Activated T-cell treated with anti-CD3 and anti-CD28 coated beads, Interleukin-2, amount 50 U/mL, for 4 hours (primary cell): ENCODE results near the gene BSPRY. TPM values are rescaled to one million over a fixed set of nuclear protein-coding genes. Genes with fewer than 3 reads are reported as not detected.
"Not testable (repeated sequence)": the region's sequence is repeated elsewhere in the genome, so short reads cannot be mapped to it uniquely, and the experiment has no call there.

Source experiments
- ATAC-seq, 2 donors: fragments of 200-7000 bp; cut with Tn5 transposase; one replicate each; pipeline ENCODE4 v1.10.0; 2021
- DNase-seq: peaks from one replicate; pipeline ENCODE4 v3.0.0-alpha.2; 2020
- H3K27me3 Mint-ChIP-seq: one replicate; pipeline ENCODE4 v1.8.0; 2021; ENCODE audit warnings: low read depth, mixed read lengths
- H3K36me3 Mint-ChIP-seq: one replicate; pipeline ENCODE4 v1.8.0; 2022; ENCODE audit warnings: mixed read lengths; ENCODE audit not compliant: insufficient read depth
- H3K4me1 Mint-ChIP-seq: one replicate; pipeline ENCODE4 v1.8.0; 2021; ENCODE audit warnings: low read depth, mixed read lengths
- H3K4me3 Mint-ChIP-seq: one replicate; pipeline ENCODE4 v1.8.0; 2021; ENCODE audit warnings: mild to moderate bottlenecking, moderate library complexity, mixed read lengths
- H3K9me3 Mint-ChIP-seq: one replicate; pipeline ENCODE4 v1.8.0; 2021; ENCODE audit warnings: mixed read lengths
- total RNA-seq, 3 donors: library from RNA; stranded (reverse); gene quantifications; one replicate each; pipeline ENCODE4 v1.2.1, GENCODE V29; 2021

Gene BSPRY
- total RNA-seq, 3 donors from 2014 or later = 0.60 to 1.8 (median 0.87) TPM

DNA sequence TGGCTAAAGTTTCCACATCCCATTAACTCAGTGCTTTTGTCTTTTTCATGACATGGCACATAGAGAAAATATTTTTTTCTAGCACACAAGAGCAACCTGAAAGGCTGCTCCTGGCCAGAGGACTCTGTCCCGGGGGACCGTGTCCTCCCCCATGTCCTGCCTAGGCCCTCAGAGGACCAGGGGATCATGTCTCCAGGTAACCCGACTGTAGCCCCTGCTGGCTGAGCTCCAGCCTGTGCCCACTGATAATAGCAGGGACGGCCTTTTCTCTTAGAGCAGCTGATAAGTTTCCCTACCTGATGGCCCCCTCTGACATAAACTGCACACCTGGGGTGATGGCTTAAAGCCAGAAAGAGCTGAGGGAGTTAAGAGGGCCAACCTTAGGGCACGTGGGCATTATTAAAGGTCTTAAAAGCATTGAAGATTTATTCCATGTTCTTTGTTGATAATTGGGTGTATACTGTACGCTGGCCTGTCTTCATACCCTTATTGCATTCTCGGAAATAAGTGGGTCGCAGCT lies 21.5 kb downstream of the BSPRY start:
- DNase-seq (no peak), ATAC-seq (no peak)
- H3K9me3 Mint-ChIP-seq = no peaks in the 10 kb centered on the region
- peaks cover 8% of the 10 kb centered on the region for H3K4me1 Mint-ChIP-seq
- H3K36me3 Mint-ChIP-seq = peaks cover 4% of the 10 kb centered on the region
- H3K27me3 Mint-ChIP-seq = peaks cover 9% of the 10 kb centered on the region
- no peak overlapping the region for H3K4me3 Mint-ChIP-seq

DNA sequence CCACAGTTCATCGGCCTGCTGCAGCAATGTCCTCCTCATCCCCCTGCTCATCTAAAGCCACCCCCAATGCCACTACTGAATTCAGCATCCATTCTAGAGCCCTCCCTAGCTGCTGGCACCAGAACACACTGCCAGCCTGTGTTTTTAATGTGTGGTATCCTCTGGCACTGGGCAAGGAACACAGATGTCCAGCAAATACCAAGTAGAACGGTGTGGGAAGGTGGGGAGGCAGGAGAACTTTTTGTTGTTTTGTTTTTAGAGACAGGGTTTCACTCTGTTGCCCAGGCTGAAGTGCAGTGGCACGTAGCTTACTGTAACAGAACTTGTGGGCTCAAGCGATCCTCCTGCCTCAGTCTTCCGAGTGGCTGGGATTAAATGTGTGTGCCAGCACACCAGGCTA lies 22.7 kb downstream of the BSPRY start:
- peaks cover 9% of the 10 kb centered on the region for H3K27me3 Mint-ChIP-seq
- H3K4me3 Mint-ChIP-seq = no peak overlapping the region
- H3K4me1 Mint-ChIP-seq = peaks cover 8% of the 10 kb centered on the region
- ATAC-seq = no peak
- no peak for DNase-seq
- H3K9me3 Mint-ChIP-seq = no peaks in the 10 kb centered on the region
- H3K36me3 Mint-ChIP-seq = peaks cover 4% of the 10 kb centered on the region

DNA sequence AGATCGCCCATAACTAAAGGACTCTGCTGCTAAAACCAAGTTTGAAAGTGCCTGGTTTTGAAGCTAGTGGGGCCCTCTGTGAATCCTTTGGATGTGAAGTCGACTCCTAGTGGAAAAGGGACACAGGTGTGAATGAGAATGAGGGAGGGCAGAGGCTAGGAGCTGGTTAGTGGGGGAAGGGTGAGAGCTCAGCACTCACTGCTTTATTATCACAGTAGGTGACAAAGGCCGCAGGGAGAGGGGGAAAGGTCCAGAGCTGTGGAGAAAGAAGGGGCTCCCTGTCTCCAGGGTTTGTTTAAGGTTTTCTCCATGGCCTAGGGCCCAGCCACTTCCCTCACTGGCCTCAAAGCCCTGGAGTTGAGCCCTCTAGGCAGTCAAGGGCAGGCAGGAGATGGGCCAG lies 23.9 kb downstream of the BSPRY start:
- ATAC-seq (no peak), DNase-seq (no peak)
- H3K27me3 Mint-ChIP-seq = peaks cover 9% of the 10 kb centered on the region

DNA sequence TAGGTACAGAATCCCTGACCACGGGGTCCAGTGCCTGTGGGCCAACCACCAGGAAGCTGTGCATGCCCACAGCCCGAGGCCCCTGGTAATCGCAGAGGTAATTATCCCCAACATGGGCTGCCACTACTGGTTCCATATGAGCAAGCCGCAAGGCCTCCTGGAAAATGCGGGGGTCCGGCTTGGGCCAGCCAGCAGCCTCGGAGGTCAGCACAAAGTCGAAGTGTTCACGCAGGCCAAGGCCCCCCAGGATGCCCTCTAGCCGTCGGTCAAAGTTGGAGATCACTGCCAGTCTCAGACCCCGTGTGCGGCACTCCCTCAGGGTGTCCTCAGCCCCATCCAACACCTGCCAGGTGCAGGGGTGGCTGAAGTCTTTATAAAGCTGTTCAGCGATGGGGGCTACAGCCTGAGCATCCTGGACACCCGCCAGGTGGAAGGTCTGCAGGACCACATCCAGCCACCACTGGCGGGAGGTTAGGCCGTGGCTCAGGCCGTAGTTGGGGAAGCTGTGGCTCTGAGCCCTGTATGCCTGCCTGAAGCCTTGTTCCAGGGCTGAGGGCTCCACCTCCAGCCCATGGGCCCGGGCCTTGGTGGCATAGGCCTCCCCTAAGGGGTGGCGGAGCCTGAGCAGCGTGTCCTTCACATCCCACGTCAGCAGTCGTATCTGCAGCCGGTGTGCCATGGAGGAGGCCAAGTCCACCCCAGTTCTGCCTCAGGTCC lies 24.5 kb downstream of the BSPRY start:
- Mint-ChIP-seq H3K9me3 (no peaks in the 10 kb centered on the region), H3K27me3 (peaks cover 9% of the 10 kb centered on the region), H3K36me3 (peaks cover 4% of the 10 kb centered on the region), H3K4me1 (peaks cover 8% of the 10 kb centered on the region), H3K4me3 (no peak overlapping the region)
- no peak for DNase-seq
- ATAC-seq = no peak

More for the DNA sequence above, 23.9 kb downstream of the BSPRY start:
- peaks cover 8% of the 10 kb centered on the region for H3K4me1 Mint-ChIP-seq
- H3K9me3 Mint-ChIP-seq = no peaks in the 10 kb centered on the region
- H3K4me3 Mint-ChIP-seq = no peak overlapping the region
- peaks cover 4% of the 10 kb centered on the region for H3K36me3 Mint-ChIP-seq

DNA sequence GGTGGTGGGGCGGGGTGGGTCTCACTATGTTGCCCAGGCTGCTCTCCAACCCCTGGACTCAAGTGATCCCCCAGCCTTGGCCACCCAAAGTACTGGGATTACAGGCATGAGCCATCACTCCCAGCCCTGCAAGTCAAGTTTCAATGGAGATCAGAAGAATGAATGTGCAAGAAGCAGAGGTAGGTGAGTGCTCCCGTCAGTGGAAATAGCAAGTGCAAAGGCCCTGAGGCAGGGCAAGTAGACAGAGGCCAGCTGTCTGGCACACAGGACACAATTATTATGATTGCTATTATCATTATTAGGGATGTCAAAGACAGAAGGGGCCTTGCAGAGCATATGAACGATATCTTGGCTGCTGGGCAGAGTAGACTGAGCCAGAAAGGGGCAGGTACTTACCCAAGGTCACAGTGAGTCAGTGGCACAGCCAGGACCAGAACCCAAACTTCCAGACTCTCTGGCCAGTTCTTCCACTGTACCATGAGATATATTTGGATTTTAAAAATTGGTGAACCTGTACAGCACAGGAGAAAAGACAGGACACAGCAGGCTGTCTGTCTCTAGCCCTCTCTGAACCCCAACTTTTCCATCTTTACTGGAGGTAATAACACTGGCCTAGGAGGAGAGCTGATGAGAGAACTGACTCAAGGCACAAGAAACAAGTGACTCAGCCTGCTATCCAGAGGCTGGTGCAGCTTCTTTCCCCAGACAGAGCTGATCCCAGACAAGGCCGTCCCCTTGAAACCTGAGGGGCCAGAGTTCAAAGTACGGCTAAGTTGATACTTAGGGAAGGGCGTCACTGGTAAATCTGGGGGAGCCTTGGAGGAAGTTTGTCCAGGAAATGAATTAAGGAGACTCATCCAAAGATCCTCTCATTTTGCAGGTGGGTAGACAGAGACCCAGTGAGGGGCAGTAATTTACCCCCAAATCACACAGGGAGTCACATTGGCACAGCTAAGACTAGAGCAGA lies 26.0 kb downstream of the BSPRY start:
- Mint-ChIP-seq H3K9me3 (no peaks in the 10 kb centered on the region), H3K27me3 (peaks cover 9% of the 10 kb centered on the region), H3K36me3 (peaks cover 4% of the 10 kb centered on the region), H3K4me3 (peak overlapping the region; percentile 79), H3K4me1 (peaks cover 8% of the 10 kb centered on the region)
- no peak for DNase-seq
- ATAC-seq = no peak

DNA sequence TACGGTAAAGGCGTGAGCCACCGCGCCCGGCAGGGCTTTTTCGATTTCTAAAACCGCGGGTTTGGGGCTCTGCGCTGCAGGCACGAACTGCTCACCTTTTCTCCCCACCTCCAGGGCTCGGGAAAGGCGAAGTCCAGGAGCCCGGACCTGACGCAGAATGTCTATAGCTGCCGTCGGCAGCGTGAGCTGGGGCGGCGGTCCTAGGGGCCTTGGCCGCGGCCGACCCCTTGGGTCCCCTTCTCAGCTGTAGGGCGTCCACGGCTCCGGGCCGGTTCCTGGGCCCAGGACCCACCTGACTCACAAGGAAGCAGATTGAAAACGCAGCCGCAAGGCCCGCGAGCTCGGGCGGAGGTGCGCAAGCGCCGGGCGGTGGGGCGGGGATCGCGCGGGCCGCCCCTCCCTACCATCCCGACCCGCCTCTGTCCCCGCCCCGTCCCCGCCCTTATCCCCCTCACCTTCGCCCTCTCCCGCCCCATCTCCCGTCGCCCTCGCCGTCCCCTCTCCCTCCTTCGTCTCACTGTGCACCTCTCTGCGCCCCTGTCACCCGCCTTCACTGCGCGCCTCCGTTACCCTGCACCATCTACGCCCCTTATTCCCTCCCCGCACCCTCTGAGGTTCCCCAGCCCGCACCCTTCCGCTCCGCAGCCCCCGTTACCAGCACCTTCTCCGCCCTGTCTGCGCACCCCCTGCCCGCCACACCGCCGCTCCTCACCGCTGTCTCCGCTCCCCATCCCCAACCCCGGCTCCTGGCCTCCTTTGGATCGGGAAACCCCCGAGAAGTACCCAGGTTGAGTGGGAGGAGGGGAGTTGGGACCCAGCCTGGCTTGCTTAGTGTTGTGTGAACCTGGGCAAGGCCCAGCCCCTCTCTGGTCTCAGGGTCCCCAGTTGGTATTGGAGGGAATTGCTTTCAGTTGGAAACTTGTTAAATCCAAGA lies 27.6 kb downstream of the BSPRY start, which contains the start of gene HDHD3:
TSS of gene HDHD3 (minus strand) at position 353 of the 934 bp plus-strand sequence. CDS start 2,632 bp downstream, outside the sequence.
- peaks cover 9% of the 10 kb centered on the region for H3K27me3 Mint-ChIP-seq
- H3K4me1 Mint-ChIP-seq = peaks cover 11% of the 10 kb centered on the region
- peak within 1 kb of the TSS; percentile 79 for H3K4me3 Mint-ChIP-seq
- peak; percentile 81 for DNase-seq
- H3K36me3 Mint-ChIP-seq = peaks cover 4% of the 10 kb centered on the region
- ATAC-seq = peak; percentile 89 to 93
- H3K9me3 Mint-ChIP-seq = no peaks in the 10 kb centered on the region

DNA sequence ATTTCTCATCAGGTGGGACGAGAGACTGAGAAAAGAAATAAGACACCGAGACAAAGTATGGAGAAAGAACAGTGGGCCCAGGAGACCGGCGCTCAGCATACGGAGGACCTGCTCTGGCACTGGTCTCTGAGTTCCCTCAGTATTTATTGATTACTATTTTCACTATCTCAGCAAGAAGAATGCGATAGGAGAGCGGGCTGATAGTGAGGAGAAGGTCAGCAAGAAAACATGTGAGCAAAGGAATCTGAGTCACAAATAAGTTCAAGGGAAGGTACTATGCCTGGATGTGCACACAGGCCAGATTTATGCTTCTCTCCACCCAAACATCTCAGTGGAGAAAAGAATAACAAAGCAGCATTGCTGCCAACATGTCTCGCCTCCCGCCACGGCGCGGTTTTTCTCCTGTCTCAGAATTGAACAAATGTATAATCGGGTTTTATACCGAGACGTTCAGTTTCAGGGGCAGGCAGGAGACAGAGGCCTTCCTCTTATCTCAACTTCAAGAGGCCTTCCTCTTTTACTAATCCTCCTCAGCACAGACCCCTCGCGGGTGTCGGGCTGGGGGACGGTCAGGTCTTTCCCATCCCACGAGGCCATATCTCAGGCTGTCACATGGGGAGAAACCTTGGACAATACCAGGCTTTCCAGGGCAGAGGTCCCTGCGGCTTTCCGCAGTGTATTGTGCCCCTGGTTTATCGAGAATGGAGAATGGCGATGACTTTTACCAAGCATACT lies 29.9 kb downstream of the BSPRY start:
- H3K27me3 Mint-ChIP-seq, H3K9me3 Mint-ChIP-seq, ATAC-seq, H3K36me3 Mint-ChIP-seq, H3K4me3 Mint-ChIP-seq, DNase-seq: not testable (repeated sequence)
- peaks cover 11% of the 10 kb centered on the region for H3K4me1 Mint-ChIP-seq

DNA sequence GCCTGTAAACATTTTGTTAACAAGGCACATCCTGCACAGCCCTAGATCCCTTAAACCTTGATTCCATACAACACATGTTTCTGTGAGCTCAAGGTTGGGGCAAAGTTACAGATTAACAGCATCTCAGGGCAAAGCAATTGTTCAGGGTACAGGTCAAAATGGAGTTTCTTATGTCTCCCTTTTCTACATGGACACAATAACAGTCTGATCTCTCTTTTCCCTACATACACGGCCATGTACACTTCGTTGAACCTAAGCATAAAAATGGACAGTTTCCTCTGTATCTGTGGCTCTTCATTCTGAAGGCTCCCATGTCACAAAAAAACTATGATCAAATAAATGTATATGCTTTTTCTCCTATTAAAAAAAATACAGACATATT lies 30.5 kb downstream of the BSPRY start:
- not testable (repeated sequence) for DNase-seq, H3K36me3 Mint-ChIP-seq, H3K27me3 Mint-ChIP-seq, H3K9me3 Mint-ChIP-seq, ATAC-seq, H3K4me3 Mint-ChIP-seq
- H3K4me1 Mint-ChIP-seq = peaks cover 11% of the 10 kb centered on the region

DNA sequence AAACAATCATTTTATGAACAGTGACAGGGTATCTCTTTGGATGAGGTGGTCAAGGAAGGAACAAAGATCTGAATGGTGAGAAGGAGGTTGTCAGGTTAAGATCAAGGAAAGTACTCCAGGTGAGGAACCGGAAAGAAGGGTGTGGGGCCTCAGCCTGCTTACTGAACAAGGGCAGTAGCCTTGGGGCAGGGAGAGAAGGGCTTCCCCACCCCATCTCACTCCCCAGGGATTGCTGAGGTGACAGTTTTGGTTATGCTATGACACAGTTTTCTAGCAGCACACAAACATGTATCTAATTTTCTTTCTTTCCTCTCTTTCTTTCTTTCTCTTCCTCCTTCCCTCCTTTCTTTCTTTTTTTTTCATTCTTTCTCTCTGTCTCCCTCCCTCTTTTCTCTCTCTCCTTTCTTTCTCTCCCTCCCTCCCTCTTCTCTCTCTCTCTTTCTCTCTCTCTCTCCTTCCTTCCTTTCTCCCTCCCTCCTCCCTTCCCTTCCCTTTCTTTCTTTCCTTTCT lies 31.6 kb downstream of the BSPRY start:
- H3K36me3 Mint-ChIP-seq = no peaks in the 10 kb centered on the region

DNA sequence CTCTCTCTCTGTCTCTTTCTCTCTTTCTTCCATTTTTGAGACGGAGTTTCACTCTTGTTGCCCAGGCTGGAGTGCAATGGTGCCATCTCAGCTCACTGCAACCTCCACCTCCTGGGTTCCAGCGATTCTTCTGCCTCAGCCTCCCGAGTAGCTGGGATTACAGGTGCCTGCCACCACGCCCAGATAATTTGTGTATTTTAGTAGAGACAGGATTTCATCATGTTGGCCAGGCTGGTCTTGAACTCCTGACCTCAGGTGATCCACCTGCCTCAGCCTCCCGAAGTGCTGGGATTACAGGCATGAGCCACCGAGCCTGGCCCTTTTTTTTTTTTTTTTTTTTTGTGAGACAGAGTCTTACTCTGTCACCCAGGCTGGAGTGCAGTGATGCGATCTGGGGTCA lies 32.1 kb downstream of the BSPRY start:
- not testable (repeated sequence) for H3K9me3 Mint-ChIP-seq, H3K4me1 Mint-ChIP-seq, DNase-seq, H3K27me3 Mint-ChIP-seq, H3K36me3 Mint-ChIP-seq, ATAC-seq, H3K4me3 Mint-ChIP-seq

More for the DNA sequence above, 31.6 kb downstream of the BSPRY start:
- ATAC-seq (no peak), DNase-seq (no peak)
- no peak overlapping the region for H3K4me3 Mint-ChIP-seq
- H3K27me3 Mint-ChIP-seq = no peaks in the 10 kb centered on the region
- H3K4me1 Mint-ChIP-seq = peaks cover 3% of the 10 kb centered on the region
- H3K9me3 Mint-ChIP-seq = no peaks in the 10 kb centered on the region

DNA sequence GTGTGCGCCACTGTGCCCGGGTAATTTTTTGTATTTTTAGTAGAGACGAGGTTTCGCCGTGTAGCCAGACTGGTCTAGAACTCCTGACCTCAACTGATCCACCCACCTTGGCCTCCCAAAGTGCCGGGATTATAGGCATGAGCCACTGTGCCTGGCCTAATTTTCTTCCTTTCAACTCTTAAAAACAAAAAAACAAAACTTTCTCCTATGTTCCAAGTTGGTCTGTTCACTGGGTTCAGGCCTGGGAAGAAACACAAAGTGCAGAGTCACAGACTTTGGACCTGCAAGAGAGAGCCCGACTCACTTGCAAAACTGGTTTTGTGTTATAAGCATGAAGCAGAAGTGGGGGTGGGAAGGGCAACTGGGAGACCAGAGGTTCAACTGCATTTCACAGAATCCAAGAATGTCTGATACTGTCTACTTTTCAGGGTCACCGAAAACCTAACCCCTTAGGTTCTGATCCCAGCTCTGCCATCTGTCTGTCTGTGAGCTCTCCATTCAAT lies 32.6 kb downstream of the BSPRY start:
- Mint-ChIP-seq H3K36me3 (peaks cover 3% of the 10 kb centered on the region), H3K4me1 (peaks cover 3% of the 10 kb centered on the region), H3K4me3 (no peak overlapping the region), H3K9me3 (no peaks in the 10 kb centered on the region), H3K27me3 (no peaks in the 10 kb centered on the region)
- ATAC-seq (no peak), DNase-seq (no peak)

DNA sequence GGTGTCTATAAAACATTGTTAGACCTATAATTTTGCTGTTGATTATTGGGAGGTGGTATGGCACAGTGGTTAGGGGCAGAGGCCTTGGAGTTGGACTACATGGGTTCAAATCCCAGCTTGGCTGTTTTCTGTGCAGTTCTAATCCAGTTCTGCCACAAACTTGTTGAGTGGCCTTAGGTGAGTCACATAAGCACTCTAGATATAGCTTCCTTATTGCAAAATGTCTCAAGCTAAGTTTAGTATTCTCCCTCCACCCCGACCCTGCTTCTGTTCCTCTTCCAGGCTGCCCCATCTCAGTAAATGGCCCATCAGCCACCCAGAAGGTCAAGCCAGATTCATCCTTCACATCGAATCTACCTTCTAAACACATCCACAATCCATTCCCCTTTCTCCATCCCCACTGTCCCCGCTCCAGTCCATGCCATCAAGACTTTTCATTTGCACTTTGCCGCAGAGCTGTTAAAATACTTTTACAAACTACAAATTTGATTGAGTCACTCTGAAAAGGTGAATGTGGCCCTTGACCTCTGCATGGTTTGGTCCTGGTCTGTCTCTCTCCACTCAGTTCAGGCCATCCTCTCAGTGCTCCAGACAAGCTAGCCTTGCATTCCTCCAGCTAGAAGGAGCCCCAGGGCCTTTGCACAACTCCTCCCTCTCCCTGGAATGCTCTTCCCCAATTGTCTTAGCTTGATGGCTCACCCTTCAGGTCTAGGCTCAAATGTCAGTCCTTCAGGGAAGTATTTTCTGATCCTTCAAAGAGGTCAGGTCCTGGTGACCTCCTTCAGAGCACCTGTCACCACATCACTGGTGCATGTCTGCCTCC lies 37.4 kb downstream of the BSPRY start:
- Mint-ChIP-seq H3K4me3 (no peak overlapping the region), H3K9me3 (no peaks in the 10 kb centered on the region), H3K4me1 (no peaks in the 10 kb centered on the region), H3K36me3 (peaks cover 20% of the 10 kb centered on the region), H3K27me3 (no peaks in the 10 kb centered on the region)
- ATAC-seq = no peak
- DNase-seq = no peak
